Measurements from ENCODE around the gene SLC7A5.
"Not testable (repeated sequence)": the region's sequence is repeated elsewhere in the genome, so short reads cannot be mapped to it uniquely, and the experiment has no call there.

The SLC7A5 gene

DNA sequence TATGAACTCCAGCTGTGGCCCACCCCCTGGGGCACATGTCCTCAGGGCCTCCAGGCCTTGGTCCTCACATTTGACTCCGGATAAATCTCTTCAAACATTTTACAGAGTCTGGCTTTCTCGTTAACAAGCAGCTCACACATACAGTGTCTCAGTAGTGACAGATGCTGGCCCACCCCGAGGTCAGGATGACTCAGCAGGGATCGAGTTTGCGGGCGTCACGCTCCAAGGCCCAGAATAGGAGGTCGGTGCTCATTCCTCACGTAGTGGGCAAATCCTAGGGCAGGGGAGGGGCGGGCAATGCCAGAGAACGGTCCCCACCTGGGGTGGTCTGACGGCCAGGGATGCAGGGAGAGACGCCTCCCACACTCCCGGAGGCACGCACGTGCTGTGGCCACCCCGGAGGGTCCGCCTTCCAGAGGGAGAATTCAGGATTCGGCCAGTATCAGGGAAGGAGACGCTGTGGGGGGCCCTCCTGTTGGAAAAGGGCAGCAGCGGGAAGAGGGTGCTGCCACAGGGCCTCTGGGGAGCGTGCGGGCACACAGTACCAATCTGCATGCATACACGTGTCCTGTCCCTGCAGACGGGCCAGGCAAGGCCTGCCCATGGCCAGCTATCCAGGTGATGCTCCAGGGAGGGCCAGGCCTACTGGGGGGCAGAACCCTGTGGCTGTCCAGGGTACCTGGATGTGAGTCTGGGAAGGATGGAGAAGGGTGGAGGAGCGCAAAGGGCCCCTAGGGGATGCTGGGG is 8.6 kb downstream of the SLC7A5 start:
- DNase-seq, result no peak

DNA sequence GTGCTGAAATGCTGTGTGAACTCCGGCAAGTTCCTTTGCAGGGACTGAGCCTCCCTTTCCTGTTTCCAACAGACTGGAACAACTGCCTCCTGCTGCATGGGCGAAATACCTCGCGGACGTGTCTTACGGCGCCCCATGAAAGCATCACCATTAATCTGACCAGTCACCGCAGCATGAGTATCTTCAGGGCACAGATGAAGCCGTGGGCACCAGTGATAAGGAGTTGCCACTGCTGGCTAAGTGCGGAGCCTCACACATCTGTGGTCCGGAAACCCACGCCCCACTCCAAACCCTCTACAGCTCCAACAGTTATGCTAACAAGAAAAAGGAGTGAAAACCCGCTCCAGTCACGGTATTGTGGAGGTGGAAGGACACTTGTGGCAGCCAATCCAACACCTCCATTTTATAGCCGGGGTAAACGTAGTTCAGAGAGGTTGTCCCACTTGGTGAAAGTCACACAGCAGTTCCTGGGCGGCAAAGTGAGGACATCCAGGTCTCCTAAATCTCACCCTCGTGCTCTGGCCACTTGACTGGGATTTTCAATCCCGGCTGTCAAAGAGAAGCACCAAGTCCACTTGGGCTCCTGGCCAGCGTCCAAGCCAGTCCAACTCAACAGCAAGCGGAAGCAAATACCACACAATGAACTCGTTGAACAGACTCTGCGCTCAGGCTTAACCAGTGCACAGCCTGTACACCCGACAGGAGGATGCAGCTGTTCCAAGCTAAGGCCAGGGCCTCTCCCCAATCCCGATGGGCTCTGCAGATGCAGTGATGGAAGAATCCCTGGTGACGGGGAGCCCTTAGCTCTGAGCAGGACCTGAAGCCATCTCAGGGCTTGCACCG is 10.9 kb downstream of the SLC7A5 start:
- DNase-seq, result not testable (repeated sequence)

DNA sequence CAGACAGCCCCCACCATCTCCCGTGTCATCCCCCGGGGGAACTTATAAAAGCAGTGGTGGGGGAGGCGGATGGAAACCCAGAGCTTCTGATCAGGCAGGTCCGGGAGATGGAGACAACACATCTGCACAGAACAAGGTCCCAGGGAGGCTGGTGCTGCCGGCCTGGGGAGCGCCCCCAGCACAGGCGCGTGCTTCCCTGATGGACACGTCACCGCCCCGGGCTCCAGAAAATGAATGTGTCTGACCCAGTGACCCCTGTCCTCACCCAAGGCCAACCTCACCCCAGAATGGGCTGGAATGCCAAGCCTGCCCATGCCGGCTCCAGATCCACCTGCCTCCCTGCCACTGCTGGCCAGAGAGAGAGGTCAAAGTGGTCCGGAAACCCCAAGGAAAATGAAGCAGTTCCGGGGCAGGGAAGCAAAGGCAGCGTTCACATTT is 12.5 kb downstream of the SLC7A5 start:
- no peak for DNase-seq

DNA sequence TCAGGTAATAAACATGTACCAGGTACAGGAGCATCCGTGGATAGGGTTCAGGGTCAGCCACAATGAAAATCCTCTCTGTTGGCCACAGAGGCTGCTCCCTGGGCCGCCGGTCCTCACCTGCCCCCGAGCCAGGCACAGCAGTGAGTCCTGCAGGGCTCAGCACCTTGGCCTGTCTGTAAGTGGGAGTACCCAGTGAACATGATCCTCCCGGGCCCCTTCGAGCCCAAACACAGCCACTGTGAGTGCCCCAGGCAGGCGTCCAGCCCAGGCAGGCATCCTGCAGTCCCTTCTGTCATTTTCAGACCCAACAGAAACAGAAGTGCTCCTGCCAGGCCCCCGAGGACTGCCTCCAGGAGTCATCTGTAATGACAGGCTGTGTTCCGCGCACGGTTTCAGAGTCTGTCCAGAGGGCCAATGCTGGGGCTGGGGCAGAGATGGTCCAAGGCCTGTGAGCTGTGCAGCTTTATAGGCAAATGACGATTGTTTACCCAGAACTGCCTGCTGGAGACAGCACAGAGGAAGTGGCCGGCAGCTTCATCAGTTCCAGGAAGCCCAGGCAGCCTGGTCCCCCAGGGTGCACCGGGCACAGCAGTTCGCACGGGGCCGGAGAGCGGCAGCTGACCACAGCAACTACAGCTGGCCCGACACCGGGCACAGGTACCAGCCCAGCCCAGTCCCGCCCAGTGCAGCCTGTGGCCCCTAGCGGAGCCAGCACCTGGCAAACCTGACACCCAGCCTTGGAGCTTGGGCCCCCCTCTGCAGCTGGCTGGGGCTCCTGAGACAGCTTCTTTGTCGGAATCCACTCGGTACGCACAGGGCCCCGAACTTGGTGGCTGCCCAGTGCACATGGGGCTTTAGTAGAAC is 13.2 kb downstream of the SLC7A5 start:
- DNase-seq, result no peak

DNA sequence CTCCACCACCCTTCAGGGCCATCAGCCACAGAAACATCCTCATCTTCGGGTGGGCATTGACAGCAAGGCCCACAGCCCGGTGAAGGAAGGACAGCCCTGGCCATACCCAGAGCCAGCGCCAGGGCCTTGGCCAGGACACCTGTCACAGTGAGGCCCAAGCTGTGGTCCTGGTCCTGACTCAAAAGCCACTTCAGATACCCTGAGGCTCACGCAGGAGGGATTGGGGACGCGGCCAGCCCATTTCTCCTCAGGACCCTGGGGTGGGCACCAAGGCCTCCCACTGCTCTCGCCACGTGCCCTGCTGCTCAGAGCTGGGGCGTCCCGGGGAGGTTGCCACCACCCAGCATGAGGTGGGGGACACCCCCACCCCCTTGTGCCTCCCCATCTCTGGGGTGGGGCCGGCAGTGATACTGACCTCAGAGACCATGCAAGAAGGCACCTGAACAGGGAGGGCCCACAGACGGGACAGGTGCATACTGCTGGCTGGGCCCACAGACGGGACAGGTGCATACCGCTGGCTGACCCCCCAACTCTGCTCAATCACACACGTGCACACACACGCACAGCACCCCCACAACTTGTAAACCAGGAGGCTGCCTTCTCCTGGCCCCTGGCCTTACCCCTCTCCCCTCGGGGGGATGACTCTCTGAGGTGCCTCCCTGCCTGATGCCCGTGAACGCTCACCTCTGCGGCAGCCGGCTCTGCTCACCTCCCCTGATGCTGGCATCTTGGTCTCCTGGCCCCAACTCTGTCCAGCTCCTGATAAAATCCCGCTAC is 14.2 kb downstream of the SLC7A5 start:
- DNase-seq, result no peak

DNA sequence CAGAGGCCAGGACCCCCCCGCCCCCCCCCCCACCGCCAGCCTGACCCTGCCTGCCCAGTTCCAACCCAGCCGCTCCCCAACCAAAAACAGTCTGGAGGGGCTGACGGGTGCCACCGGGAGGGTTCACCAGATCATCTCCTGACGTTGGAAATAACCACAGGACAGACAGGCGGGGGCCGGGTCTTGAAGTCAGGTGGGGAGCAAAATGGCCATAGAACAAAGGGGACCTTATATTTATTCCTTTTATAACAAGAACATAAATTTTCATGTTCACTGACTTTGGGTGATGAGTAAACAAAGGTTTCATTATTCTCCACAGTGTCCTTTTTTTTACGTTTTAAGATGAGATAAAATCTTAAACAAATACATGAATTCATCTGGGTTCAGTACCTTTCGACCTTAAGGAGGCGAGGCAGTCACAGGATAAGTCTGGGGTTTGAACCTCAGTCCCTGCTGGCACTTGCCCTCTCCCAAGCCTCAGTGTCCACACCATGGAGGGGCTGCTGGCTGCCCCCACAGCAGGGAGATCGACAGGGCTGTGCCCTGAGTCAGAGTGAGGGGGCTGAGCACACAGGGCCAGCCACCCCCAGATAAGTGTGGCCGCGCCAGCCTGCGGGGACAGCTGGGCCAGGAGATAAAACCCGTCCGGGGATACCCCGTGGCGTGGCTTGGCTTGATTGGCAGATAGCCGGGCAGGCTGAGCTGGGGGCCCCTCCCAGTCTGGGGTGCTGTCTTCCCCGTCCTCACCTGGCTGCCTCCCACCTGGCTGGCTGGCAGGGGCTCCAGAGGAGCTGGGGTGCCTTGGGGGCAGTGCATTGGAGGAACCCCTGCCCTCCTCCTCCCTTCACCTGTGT is 15.0 kb downstream of the SLC7A5 start:
- DNase-seq, result no peak

DNA sequence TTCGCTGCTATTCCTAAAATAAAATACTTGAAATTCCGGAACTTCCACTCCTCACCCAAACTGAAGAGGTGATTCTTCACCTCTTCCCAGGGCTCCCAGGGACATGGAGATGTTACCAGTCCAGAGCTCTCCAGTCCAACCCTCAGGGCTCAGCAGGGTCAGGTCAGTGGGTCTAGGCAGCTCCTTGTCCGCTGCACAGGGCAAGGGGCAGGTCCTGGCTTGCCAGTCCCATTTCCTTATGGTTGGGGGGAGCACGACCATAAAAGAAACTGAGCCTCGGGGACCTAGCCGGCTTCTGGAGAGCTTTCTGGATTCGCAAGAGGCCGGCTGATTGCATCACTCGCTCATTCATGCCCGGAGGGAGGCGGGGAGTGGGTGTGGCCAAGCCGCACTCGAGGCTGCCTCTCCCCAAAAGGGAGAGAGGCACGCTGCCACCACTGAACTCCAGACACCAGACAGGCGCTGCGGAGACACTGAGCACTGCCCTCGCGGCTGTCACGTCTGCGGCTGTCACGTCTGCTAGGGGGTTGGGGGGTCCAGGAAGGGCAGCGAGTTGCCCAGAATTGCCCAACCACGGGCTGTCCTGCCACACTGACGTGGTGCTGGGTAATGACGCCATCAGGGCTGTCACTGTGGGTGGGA is 15.8 kb downstream of the SLC7A5 start:
- peak; percentile 87 for DNase-seq

DNA sequence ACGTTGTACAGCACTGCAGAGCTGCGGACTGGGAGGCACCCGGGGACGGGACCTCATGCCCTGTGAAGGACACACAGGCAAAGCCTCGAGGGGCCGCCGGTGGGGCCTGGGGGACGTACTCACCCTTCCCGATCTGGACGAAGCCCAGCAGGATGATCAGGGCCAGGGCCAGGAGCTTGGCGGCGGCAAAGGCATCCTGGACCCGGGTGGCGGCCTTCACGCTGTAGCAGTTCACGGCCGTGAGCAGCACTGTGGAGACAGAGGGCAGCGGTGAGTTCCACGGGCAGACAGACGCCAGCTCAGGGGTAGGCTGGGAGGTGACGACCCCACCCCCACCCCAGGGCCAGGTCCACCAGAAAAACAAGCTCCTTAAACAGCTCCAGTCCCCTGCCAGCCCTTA is 17.7 kb downstream of the SLC7A5 start:
- no peak for DNase-seq

DNA sequence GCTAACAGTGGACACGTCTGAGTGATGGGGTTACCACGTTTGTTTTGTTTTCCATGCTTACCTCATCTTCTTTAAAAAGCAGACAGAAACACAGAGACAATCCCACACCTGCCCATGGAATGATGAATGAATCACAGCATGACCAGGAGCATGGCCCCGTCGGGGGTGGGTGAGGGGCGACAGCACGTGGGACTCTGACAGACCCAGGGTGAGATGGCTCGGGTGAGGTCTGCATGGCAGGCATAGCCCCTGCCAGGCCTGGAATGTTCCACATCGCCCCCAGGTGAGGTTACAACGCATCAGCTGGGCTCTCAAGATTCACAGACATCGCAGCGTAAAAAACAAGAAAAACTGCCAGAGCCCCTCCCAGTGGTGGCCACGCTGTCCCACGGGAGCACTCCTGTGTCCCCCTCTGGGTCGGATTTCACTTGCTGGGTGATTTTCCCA is 18.1 kb downstream of the SLC7A5 start:
- peak; percentile 61 for DNase-seq

DNA sequence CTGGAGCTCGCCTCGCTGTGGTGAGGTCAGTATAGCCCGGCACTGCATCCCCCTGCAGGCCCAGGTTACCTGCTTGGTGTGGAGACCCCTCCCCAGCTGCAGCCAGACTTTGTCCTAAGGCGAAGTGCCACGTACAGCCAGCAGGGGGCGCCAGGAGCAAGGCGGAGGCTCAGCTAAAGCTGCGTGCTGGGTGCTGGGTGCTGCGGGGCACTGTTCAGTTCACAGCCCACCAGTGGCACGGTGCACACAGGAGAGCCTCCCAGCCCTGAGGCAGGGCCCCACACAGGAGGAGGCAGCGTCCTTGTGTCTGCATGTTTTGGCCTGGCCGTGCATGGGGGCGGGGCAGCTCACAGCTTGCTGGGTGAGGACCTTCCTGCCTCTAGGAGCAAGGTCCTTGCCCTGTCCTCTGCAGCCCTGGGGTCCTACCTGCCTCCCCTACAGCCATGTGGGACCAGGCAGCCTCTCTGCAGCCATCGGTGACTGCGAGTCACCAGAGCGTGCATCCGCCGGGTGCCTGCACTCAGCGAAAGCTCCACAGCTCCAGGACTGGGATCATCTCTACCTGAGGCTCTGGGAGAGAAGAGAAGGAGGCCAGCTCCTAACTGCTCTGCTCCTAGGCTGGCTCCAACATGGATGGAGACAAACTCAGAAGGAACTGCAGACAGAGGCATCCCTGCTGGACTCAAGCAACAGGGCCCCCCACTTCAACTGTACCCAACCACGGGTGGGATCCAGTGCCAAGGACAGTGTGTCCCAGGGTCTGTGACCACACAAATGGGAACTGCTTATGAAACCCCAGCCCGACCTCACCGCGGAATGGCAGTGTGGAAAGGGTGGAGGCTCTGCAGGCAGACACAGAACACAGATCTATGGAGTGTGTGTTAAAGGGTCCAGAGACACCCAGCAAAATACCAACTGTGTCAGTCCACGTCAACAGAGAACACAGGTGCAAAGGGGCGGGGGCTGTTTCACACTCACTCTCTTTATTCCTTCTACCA is 19.0 kb downstream of the SLC7A5 start:
- DNase-seq, result peak; percentile 73

DNA sequence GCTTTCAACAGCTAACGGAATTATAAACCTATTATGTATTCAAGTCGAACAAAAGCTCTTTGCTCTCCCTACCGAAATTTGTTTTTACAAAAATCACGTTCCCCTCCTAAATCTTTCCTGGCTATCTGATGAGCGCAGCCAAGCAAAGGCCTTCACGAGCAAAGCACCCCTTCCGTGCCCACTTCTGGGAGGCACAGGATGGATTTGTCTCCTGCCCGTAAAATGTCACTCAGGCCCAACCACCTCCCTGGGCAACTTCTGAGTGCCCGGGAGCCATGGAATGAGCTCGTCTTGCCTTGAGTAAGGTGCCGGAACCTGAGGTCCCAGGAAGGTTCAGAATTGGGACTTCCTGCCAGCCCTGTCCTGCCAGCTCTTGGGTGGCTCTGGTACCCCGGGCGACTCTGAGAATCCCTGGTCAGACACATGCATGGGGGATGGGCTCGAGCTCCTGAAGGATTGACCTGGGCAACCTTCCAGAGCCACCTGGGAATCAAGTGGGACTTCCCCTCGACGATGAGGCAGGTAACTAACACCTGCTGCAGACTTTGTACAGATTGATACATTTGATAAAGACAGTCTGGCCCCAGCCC is 19.8 kb downstream of the SLC7A5 start:
- DNase-seq, result no peak

DNA sequence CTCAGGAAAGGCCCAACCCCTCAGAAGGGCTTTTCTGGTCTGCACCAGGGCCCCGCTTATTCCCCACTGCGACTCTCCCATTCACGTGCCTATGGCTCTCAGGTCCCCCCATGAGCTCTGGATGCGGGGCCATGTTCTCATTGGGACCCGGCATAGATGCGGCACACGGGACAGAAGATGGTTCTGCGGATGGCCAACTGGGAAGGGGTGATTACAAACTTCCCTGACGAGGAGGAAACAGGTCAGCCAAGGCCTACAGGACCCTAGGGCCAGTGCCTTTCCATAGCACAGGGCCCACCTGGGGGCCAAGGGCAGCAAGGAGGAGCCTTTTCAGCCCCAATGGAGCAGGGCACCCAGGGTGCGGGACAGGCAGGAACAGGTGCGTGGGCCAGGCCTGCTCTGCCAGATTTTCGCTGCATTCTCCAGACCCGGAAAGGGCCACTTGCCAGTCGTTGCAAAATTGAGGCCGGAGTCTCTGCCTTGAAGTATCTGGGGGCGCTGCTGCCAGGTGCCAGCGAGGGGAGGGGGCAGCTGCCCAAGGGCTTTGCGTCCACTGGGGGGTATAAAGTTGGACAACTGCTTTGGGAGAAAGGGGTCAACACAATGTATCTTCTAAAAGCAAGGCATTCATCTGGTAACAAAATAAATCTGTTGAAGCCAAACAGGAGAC is 20.5 kb downstream of the SLC7A5 start:
- no peak for DNase-seq

DNA sequence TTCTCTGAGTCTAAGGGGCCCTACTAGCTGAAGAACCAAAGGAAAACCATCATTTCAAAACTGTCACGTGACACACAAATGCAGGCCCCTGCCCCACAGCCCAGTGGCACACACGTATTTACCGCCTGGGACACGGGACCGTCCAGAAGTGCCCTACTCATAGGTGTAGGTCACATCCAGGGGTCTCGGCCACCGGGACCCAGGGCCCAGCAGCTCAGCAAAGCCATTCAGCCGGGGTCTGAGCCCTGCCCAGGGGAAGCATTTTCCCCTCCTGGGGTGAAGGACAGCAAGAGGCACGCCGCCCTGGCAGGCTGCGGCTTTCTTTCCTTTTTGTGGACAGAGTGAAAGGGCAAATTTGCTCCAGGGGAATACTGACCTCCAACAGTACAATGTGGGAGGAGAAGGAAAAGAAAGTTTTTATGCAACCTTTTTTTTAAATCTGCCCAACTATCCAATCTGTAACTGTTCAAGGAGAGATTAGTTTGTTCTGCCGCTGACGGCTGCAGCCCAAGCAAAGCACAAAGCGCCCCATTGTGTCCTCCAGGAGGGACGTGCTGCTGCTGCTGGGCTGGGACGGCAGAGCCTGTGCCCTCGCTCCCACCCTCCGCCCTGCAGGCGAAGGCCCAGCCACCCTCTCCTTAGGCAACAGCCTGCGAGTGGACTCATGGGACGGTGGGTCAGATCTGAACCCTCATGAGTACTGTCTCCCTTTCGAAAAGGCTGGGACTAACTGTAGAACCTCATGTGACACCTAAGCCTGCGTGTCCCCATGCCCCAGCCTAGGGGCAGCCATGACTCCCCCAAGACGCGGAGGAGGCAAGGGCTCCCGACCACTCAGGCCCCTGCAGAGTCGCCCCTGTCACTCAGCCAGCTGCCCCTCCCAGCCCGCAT is 21.3 kb downstream of the SLC7A5 start:
- no peak for DNase-seq

DNA sequence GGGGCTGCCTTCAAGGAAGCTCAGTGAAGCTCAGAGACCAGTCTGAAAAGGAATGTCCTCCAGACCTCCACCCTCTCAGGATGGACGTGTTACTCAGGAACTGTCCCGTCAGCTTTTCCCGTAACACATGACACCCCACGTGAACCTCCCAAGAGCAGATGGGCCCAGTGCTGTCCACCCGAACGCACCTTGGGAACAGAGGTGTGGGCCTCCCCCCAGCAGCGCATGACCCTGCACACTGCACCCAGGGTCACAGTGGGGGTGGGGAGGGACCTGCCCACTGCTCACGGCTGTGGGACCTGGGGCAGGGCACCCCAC is 21.9 kb downstream of the SLC7A5 start:
- DNase-seq, result no peak

DNA sequence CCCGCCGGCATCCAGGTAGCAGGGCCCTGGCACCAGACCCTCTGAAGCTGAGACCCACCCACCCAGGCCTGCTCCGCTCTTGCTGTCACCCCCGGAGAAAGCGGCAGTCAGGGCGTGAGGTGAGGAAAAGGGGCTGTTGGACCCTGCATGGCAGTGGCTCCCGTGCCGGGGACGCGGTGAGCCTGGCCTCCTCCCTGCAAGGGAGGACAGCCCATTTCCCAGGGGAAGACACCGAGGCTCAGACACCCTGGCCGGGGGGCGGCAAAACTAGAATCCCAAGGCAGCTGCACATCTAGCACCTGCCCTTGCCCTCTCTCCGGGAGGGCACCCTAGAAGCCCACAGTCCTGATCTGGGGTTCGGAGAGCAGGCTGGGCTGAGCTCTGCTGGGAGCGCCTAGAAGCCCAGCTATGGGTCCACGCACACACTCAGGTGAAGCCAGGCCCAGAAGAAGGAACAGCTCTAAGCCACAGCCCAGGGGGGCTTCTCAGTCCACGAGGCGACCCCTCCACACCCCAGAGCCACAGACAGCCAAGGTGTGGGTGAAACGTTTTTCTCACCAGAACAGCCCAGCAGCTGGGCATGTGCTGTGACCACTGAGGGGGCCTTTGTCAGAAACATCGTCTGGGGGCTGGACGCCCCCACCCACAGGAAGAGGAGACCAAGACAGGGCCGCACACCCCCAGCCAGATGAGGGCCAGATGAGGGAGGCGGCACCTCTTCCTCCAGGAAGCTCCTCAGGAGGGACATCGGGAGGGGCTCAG is 22.4 kb downstream of the SLC7A5 start:
- no peak for DNase-seq

DNA sequence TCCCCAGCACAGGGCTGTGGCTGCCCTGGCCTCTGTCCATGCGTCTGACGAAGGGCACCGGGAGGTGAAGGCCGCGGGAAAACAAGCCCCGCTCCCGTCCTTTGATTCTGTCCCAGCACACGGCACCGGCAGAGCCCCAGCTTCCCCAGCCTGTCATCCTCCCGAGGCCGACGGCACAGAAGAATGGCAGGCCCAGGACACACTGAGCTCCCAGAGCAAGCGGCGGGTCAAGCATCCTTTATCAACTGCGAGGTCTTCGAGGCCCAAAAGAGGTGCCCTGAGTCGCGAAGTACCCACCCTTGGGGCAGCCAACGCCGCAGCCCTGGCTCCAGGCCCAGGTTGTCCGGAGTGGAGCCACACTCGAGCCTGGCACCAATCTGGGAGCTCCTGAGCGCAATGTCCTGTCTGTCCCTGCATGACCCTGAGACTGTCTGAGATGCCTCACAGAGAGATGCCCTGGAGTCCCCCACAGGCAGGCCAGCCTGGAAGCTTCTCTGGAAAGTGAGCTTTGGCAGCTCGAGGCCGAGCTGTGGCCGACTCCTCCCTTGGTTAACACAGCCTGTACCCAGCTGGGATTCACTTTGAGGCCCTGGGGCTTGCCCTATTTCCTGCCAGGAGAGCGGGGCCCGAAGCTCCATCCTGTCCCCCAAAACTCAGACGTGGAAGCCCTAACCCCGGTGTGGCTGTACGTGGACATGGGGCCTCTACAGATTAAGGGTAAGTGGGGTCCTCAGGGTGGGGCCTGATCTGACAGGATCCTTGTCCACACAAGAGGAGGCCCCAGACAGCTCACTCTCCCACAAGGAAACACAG is 23.3 kb downstream of the SLC7A5 start:
- DNase-seq, result no peak

All from NCI-H1436 (cell line).